ENCODE measurements around the gene IGDCC3. TPM values are rescaled to one million over a fixed set of nuclear protein-coding genes. Genes with fewer than 3 reads are reported as not detected.

The IGDCC3 gene
- total RNA-seq, 1 donor from 2014 or later, result not detected

DNA sequence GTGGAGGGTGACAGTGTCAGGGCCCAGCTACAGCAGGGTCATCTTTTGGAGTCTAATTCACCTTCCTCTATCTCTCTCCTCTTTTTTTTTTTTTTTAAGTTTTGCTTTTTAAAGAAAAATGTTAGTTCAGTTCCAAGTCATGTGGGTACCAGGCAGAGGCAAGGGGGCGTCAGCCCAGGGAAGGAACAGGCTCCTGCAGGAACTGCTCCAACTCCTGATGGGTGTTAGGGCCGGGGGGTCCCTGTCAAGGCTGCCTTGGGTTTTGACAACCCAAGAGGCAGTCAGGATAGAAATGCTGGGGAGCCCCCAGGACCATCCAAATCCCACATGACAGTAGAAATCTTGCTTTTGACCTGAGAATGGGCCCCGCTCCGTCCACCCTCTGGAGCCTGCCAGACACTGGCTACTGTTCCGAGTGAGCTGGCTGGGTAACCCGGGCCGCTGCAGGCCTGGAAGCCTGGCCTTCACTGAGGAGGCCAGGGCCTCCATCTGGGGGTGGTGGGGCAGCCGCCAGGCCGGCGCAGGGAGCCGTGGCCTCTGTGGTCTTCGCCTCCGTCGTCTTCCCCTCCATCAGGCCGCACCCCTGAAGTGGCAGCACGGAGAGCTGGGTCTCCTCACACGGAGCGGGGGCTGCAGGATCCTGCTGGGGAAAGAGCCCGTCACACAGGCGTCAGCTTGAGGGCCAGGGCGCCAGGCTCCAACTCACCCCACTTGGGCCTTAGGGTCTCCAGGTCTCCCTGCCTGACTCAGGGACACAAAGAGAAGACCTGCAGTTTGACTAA lies 49.1 kb downstream of the IGDCC3 start:
- DNase-seq (ENCODE audit: low read depth in 2 of 2), result no peak

DNA sequence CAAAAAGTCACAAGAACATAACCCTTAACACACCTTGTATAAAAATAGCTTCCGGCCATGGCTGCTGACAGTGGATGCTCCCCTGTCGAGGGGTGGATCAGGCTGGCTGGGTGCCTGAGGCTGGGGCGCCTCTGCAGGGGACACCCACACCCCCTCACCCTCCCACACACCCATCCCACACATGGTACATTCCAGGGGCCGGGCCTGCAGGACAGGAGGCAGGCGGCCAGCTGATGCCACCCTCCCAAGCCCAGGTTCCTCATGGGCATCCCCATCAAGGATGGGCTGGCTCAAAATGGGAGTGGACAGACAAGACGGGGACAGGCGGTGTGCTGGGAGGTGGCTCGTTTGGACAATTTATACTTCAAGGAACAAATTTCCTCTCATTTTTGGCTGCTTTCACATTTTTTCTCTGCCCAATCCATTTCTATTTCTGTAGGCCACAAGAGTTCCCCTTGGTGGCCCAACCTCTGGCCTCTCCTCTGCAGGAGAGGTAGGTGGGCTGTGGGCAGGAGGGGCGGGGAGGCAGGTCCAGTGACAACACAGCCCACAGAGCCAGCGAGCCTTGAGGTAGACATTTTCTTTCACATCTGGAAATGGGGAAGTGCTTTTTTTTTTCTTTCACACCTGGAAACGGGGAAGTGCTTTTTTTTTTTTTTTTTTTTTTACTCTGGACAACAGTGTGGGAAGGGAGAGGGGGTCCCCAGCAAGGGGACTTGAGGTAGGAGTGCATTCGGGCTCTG lies 50.0 kb downstream of the IGDCC3 start:
- DNase-seq (ENCODE audit: low read depth in 2 of 2), result no peak

DNA sequence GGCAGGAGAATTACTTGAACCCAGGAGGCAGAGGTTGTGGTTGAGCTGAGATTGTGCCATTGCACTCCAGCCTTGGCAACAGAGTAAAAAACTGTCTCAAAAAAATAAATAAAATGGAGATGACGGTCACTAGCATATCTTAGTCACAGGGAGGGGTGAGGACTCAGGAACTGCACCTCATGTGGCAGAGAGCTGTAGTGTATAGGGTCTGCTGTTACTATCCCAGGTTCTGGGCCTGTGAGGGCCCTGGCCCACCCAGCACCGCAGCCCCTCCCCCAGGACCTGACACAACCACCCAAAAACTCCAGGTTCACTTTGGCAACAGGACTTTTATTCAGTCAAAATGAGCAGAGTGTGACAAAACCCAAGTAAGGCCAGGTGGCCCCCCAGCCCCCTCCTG lies 51.0 kb downstream of the IGDCC3 start:
- no peak for DNase-seq (ENCODE audit: low read depth in 2 of 2)

DNA sequence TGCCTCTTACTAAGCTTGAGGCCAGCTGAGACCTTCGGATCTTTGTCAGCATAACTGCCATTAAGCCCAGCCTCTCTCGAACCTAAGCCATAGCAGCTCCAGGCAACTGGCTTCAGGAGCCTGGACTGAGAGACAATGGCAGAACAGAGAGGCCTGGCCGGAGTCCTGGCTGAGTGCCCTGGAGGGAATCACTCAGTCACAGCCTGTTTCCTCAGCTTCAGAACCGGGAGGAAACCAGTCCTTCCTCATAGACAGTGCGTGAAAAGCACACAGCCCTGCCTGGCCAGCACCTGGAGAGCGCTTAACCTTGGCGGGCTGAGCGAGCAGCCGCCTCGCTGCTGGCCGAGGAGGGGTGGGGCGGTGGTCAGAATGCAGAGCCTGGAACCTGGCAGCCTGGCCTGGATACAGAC lies 51.7 kb downstream of the IGDCC3 start:
- peak; percentile 83 to 85 for DNase-seq (ENCODE audit: low read depth in 2 of 2)

DNA sequence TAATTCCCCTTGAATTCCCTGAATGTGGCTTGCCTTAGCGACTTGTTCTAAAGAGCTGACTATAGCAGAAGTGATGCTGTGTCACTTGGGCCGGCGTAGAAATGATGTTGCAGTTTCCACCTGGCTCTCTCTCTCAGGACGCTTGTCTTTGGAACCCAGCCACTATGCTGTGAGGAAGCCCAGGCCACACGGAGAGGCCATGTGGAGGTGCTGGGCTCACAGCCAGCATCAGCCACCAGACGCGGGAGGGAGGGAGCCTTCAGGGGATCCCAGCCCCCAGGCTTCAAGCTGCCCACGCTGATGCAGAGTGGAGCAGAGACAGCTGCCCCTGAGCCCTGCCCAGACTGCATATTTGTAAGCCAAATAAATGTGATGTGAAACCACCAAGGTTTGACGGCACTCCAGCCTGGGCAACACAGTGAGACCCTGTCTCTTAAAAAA lies 54.7 kb downstream of the IGDCC3 start:
- peak; percentile 17 to 66 for DNase-seq (ENCODE audit: low read depth in 2 of 2)

DNA sequence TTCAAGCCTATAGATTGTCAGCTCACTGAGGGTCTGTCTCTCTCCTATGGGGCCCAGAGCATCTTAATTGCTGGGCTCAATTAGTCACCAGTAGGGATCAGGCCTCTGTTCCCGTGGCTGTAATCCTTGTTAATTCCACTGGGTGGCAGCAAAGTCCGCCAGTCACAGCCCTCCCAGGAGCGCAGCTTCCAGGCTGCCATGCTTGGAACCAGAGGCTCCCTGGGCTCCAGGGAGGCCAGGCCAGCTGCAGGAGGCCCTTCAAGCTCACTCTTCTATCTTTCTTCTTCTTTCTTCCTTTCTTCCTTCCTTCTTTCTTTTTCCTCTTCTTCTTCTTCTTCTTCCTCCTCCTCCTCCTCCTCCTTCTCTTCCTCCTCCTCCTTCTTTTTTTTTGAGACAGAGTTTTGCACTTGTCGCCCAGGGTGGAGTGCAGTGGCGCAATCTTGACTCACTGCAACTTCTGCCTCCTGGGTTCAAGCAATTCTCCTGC lies 58.9 kb downstream of the IGDCC3 start:
- DNase-seq (ENCODE audit: low read depth in 2 of 2), result peak; percentile 74 to 82

DNA sequence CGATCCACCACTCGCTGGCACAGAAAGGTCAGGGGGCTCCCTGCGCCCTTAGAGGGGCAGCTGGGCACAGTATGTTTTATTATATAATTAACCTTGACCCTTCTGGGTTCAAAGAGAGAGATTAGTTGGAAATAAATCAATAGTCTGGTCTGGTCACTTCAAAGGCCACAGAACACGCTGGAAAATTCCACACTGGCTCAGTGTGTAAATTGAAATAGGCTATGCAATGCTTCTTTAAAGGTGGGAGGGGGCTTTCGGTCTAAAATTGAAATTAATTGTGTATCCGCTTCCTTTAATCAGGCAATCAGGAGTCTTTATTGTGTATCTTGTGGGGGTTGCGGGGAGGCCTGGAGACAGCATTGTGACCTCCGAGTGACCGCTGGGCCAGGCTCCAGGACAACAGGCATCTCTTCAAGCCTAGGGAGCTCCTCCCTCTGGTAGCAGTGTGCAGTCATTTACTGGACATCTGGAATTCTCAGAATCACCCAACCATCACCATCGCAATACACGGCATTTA lies 65.3 kb downstream of the IGDCC3 start:
- no peak for DNase-seq (ENCODE audit: low read depth in 2 of 2)

DNA sequence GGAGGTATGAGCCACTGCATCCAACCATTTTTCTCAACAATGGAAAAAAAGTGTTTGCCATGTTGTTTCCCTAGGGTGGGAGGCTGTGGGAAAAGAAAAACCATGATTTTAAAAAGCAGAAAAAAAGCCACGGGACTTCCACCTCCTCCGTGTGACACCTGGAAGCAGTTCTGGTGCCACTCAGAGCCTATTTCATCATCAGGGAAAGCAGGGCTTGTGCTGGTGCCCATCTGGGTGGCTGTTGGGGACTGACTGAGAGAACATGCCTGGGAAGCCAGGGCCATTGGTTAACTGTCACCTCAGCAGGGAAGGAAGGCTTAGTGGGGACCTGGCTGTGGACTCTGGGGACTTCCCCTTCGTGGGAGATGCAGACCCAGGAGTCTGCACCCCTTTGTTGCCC lies 66.0 kb downstream of the IGDCC3 start:
- DNase-seq (ENCODE audit: low read depth in 2 of 2), result no peak

DNA sequence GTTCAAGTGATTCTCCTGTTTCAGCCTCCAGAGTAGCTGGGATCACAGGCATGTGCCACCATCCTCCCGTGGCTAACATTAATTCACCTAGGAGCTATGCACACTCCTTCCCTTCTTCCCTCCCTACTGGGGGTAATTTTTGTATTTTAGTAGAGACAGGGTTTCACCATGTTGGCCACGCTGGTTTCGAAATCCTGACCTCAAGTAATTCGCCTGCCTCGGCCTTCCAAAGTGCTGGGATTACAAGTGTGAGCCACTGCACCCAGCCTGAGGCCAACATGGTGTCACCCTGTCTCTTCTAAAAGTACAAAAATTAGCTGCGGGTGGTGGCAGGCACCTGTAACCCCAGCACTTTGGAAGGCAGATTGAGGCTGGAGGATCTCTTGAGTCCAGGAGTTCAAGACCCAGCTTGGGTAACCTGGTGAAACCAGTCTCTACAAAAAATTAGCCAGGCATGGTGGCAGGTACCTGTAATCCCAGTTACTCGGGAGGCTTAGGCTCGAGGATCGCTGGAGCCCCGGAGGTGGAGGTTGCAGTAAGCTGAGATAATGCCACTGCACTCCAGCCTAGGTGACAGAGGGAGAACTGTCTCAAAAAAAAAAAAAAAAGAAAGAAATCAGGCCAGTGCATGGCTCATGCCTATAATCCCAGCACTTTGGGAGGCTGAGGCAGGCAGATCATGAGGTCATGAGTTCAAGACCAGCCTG lies 67.2 kb downstream of the IGDCC3 start:
- DNase-seq (ENCODE audit: low read depth in 2 of 2), result no peak

DNA sequence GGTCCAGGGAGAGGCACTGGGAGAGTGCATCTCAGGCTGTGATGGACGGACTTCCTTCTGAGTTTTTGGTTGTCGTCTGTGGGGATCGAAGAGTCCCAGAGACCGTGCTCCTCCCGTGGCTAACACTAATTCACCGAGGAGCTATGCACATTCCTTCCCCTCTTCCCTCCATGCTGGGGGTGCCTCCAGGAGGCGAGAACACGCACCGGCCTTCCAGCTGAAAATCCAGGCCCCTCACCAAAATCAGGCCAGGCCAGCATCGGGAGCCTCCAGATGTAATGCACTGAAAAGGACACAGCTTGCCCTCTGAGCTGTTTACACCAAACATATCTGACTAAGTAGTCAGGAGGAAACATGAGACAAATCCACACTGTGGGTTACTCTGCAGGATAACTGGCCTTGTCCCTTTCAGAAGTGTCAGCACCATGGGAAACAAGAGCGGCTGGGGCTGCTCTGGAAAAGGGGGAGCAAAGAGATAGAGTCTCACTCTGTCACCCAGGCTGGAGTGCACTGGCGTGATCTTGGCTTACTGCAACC lies 67.9 kb downstream of the IGDCC3 start:
- no peak for DNase-seq (ENCODE audit: low read depth in 2 of 2)

DNA sequence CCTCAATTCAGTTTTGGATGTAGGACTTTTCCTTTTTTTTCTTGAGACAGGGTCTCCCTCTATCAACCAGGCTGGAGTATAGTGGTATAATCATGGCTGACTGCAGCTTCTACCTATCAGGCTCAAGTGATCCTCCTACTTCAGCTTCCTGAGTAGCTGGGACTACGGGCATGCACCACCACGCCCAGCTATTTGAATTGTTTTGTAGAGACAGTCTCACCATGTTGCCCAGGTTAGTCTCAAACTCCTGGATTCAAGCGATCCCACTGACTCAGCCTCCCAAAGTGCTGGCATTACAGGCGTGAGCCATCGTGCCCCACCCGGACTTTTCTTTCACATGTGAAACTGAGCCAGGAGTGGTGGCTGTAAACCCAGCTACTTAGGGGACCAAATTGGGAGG lies 69.8 kb downstream of the IGDCC3 start:
- no peak for DNase-seq (ENCODE audit: low read depth in 2 of 2)

DNA sequence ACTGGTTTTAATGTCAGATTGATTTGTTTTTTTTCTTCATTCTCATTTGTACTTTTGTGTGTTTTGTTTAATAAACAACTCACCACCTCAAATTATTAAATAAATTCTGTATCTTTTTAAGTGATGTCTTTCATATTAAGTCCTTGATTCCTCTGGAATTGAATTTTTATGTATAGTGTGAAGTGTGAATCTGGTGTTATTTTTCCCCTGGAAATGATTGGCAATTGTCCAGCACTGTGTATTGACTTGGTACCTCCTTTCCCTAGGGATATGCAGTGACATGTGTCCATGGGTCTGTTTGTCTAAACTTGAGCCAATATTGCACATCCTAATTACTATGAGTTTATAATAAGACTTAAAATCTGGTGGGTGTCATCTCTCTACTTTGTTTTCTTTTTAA lies 71.3 kb downstream of the IGDCC3 start:
- DNase-seq (ENCODE audit: low read depth in 2 of 2), result no peak

DNA sequence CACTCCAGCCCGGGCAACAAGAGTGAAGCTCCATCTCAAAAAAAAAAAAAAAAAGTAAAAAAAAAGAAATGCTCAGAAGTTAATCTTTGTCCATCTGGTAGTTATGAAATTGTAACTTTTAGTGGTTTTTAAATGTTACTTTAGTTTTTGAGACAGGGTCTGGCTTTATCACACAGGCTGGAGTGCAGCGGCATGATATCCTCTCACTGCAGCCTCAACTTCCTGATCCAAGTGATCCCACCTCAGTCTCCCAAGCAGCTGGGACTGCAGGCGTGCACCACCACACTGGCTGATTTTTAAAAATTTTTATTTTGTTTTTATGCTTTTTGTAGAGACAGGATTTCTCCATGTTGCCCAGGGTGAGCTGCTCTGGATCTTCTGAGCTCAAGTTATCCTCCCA lies 72.0 kb downstream of the IGDCC3 start:
- no peak for DNase-seq (ENCODE audit: low read depth in 2 of 2)

DNA sequence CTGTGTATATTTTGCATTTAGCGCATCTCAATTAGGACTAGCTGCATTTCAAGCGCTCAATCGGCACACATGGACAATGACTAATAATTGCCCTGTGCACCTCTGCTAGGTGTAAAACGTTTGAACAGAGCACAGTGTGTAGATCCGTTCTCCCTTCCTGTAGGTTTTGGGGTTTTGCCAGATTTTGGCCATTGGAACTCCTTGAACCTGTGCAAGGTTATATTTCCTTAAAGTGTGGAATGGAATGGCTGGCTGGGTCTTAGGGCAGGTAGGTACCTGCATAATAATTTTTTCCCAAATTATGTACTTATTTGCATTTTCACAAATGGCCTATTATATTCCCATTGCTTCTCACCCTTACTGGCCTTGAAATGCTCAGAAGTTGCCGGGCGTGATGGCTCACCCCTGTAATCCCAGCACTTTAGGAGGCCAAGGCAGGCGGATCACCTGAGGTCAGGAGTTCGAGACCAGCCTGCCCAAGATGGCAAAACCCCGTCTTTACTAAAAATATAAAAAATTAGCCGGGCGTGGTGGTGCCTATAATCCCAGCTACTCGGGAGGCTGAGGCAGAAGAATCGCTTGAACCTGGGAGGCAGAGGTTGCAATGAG lies 72.5 kb downstream of the IGDCC3 start:
- no peak for DNase-seq (ENCODE audit: low read depth in 2 of 2)

DNA sequence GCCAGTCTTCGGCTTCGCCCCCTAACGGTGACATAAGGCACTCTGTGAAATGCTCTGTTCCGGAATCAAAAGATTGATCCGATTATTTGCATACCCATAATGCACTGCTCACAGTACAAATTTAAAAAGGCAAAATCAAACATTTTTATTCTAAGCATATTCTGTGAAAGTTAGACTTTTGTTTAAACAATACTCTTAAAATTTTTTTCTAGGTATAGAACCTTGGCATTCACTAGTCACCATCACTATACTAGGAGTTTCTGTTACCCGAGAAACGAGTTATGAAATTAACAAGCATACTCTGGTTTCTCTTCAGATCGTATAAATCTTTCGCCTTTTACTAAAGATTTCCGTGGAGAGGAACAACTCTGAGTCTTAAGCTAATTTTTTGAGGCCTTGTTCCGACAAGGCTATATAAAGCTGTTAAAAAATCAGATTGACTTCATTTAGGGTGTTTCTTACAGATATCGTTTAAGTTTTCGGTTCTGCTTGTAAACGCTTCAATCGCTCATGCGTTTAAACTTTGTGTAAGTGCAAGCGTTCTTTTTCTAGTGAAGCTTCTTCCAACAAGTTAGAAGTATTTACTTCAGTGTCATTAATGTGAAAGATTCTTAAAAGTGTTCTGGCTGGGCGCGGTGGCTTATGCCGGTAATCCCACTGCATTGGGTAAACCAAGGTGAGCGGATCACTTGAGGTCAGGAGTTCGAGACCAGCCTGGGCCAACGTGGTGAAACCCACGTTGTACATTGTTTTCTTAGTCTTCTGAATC lies 73.2 kb downstream of the IGDCC3 start, which contains the start of gene RNU5B-1:
TSS of gene RNU5B-1 (plus strand) at position 297 of the 769 bp plus-strand sequence.
- peak; percentile 93 for DNase-seq (ENCODE audit: low read depth in 2 of 2)

DNA sequence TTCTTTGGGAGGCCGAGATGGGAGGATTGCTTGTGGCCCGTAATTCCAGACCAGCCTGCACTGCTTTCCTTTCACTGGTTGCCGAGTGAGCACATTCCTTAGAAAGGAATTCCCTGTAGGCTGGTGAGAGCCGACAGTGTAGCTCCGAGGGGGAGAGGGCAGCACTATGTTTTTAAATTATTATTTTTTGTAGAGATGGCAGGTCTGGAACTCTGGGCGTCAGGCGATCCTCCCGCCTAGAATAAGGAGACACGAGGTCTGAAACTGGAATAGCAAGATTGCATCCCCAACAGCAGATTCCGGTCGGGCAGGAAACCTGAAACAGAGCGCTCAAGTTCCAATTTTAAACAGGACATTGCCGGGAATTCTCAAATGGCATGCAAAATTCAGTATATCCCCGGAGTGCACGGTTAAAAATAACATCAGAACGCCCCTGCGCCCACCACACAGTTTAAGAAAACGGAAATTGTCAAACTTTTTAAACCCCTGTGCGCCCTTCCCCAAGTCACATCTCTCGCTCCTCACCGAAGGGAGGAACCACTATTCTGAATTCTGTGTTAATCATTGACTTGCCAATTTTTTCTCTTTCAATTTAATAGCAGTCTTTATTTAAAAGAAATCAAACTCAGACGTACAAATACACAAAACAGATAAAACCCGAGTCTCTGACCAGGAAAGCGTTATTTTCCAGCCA lies 74.0 kb downstream of the IGDCC3 start:
- peak; percentile 46 to 47 for DNase-seq (ENCODE audit: low read depth in 2 of 2)

DNA sequence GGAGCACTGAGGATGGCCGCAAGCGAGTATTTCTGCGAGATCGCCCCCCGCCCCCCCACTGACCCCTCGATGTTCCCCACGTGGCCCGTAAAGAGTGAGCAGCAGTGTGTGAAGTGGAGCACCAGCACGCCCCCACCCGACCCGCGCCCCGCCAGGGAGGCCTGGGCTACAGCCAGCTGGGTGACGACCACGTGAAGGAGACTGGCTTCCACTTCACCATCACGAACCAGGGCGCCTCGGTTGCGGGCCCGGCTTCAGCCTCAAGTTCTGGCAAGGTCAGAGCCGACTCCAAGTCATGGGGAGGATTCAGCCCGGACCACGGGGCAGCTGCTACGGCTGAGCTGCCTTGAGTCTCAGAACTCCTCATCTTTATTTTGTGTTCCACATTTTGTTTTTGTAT lies 75.7 kb downstream of the IGDCC3 start:
- no peak for DNase-seq (ENCODE audit: low read depth in 2 of 2)

DNA sequence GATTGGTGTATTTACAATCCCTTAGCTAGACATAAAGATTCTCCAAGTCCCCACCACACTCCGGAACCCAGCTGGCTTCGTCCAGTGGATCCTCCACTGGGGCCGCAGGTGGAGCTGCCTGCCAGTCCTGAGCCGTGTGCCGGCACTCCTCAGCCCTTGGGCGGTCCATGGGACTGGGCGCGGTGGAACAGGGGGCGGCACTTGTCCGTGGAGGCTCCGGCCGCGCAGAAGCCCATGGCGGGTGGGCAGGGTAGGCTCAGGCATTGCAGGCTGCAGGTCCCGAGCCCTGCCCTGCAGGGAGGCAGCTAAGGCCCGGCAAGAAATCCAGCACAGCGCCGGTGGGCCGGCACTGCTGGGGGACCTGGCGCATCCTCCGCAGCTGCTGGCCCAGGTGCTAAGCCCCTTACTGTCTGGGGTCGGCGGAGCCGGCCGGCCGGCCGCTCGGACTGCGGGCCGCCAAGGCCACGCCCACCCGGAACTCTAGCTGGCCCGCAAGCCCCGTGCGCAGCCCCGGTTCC lies 76.8 kb downstream of the IGDCC3 start:
- DNase-seq (ENCODE audit: low read depth in 2 of 2), result no peak

DNA sequence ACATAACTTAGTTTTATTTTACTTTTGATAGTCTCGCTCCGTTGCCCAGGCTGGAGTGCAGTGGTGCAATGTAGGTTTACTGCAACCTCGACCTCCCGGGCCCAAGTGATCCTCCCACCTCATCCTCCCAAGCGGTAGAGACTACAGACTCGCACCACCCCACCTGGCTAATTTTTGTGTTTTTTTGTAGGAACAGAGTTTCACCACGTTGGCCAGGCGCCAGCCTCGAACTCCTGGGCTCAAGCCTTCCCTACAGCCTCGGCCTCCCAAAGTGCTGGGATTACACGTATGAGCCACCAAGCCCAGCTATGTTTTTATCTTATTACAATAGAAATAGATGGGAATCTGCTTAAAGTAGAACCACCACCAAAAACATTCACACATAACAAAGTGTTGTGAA lies 79.1 kb downstream of the IGDCC3 start:
- no peak for DNase-seq (ENCODE audit: low read depth in 2 of 2)

All from lung microvascular endothelial cell (primary cell).